ENCODE data around the gene TOP1.

GRCh38 chr20:41068806-41069205 is 40.2 kb downstream of the TOP1 start:
- TF ChIP-seq, protein P1, sequence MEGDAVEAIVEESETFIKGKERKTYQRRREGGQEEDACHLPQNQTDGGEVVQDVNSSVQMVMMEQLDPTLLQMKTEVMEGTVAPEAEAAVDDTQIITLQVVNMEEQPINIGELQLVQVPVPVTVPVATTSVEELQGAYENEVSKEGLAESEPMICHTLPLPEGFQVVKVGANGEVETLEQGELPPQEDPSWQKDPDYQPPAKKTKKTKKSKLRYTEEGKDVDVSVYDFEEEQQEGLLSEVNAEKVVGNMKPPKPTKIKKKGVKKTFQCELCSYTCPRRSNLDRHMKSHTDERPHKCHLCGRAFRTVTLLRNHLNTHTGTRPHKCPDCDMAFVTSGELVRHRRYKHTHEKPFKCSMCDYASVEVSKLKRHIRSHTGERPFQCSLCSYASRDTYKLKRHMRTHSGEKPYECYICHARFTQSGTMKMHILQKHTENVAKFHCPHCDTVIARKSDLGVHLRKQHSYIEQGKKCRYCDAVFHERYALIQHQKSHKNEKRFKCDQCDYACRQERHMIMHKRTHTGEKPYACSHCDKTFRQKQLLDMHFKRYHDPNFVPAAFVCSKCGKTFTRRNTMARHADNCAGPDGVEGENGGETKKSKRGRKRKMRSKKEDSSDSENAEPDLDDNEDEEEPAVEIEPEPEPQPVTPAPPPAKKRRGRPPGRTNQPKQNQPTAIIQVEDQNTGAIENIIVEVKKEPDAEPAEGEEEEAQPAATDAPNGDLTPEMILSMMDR (IDR thresholded peaks at IDR 0.05), result no peak
- TF ChIP-seq POLR2A (IDR thresholded peaks at IDR 0.05), result no peak
